ENCODE measurements around the gene CD68.
"Not testable (repeated sequence)": the region's sequence is repeated elsewhere in the genome, so short reads cannot be mapped to it uniquely, and the experiment has no call there.

Gene CD68

DNA sequence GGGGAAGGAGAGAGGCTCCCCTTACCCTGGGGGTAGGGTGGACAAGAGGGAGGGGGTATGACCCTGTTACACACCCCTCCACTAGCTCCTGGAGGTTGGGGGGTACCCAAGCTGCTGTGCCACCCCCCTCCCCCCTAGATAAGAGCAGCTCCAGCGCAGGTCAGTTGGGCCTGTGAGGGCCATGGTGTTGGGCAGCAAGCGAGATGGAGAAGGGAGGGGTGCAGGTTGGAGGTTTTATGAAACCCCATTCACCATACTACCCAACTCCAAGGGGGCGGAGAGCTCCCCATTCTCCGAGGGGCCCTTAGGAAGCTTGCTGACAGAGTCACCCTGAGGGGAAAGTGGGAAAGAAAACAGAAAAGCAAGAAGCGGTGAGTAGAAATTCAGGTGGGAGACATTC lies 12.2 kb downstream of the CD68 start:
- Histone ChIP-seq H3K36me3 (ENCODE audit: control insufficient read depth, insufficient read depth, low read length) (peaks cover 41% of the 10 kb centered on the region), H3K4me3 (replicated peaks; ENCODE audit: low read depth, low read length) (no peak overlapping the region), H3K27me3 (replicated peaks; ENCODE audit: control insufficient read depth, insufficient read depth, low read length) (no peaks in the 10 kb centered on the region)
- no peak for DNase-seq (ENCODE audit: extremely low read depth, insufficient read length)
- no peak for TF ChIP-seq CTCF (IDR thresholded peaks at IDR 0.05; ENCODE audit: insufficient read depth, low read length, poor library complexity, severe bottlenecking)

DNA sequence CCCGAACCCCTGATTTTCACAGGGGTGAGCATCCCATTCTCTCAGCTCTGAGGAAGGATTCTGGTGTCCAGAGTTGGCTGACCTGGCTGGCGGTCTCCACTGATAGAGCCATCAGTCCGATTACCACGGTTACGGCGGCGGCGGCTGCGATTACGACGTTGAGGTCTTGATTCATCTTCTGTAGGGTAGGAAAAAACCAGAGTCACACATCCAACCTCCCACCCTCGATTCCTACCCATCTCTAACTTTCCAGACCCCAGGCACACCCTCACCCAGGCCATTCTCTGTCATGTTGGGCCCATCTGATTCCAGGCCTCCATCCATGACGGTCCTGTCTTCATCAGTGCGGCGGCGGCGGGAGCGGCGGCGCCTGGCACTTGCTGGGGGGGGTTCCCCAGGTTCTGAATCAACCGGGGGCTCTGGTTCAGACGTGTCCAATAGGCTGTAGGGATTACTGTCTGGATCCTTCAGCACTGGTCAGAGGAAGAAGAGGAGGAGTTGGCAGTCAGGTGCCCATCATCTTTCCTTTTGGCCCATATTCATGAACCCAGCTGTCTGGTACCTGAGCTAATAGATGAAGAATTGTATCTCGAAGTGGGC lies 13.1 kb downstream of the CD68 start:
- Histone ChIP-seq H3K27me3 (replicated peaks; ENCODE audit: control insufficient read depth, insufficient read depth, low read length) (no peaks in the 10 kb centered on the region), H3K4me3 (replicated peaks; ENCODE audit: low read depth, low read length) (no peak overlapping the region), H3K36me3 (ENCODE audit: control insufficient read depth, insufficient read depth, low read length) (peaks cover 38% of the 10 kb centered on the region)
- no peak for DNase-seq (ENCODE audit: extremely low read depth, insufficient read length)
- no peak for TF ChIP-seq CTCF (IDR thresholded peaks at IDR 0.05; ENCODE audit: insufficient read depth, low read length, poor library complexity, severe bottlenecking)

- DNase-seq (ENCODE audit: extremely low read depth, insufficient read length) = no peak
- Histone ChIP-seq H3K36me3 (ENCODE audit: control insufficient read depth, insufficient read depth, low read length) (peaks cover 36% of the 10 kb centered on the region), H3K27me3 (replicated peaks; ENCODE audit: control insufficient read depth, insufficient read depth, low read length) (no peaks in the 10 kb centered on the region), H3K4me3 (replicated peaks; ENCODE audit: low read depth, low read length) (no peak overlapping the region)
- TF ChIP-seq CTCF (IDR thresholded peaks at IDR 0.05; ENCODE audit: insufficient read depth, low read length, poor library complexity, severe bottlenecking) = no peak
Measured at GRCh38 chr17:7593296-7593695, 13.9 kb downstream of the CD68 start.

DNA sequence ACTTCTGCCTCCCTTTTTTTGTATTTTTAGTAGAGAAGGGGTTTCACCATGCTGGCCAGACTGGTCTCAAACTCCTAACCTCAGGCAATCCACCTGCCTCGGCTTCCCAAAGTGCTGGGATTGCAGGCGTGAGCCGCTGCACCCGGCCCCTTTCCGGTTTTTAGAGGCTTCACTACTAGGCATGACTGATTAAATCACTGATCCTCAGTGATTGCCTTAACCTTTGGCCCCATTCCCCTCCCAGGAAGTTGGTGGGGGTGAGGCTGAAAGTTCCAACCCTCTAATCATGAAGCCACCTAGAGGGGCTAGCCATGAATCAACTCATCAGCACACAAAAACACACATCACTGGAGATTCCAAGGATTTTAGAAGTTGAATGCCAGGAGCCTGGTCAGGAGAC lies 18.1 kb downstream of the CD68 start:
- H3K27me3 ChIP-seq (replicated peaks; ENCODE audit: control insufficient read depth, insufficient read depth, low read length); DNase-seq (ENCODE audit: extremely low read depth, insufficient read length); H3K4me3 ChIP-seq (replicated peaks; ENCODE audit: low read depth, low read length): not testable (repeated sequence)
- peaks cover 27% of the 10 kb centered on the region for H3K36me3 ChIP-seq (ENCODE audit: control insufficient read depth, insufficient read depth, low read length)

DNA sequence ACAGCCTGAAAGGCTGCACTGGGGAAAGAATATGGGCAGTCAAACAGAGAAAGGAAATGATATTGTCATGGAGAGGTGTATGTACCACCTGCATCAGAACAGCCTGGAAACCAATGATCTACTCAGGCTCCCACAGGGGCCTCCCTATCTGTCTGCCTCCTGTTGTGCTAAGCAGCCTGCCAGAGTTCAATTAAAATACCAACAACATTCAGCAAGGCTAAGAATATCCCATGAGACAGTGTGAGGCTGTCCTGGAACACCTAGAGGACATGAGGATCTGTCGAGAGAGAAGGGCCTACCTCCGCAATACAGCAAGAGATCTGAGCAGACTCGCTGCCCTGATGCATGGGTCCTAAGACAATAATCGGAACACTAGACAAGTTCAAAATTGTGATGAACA lies 26.8 kb downstream of the CD68 start:
- Histone ChIP-seq H3K27me3 (replicated peaks; ENCODE audit: control insufficient read depth, insufficient read depth, low read length) (no peaks in the 10 kb centered on the region), H3K36me3 (ENCODE audit: control insufficient read depth, insufficient read depth, low read length) (peaks cover 20% of the 10 kb centered on the region), H3K4me3 (replicated peaks; ENCODE audit: low read depth, low read length) (no peak overlapping the region)
- DNase-seq (ENCODE audit: extremely low read depth, insufficient read length) = no peak
- no peak for TF ChIP-seq CTCF (IDR thresholded peaks at IDR 0.05; ENCODE audit: insufficient read depth, low read length, poor library complexity, severe bottlenecking)

DNA sequence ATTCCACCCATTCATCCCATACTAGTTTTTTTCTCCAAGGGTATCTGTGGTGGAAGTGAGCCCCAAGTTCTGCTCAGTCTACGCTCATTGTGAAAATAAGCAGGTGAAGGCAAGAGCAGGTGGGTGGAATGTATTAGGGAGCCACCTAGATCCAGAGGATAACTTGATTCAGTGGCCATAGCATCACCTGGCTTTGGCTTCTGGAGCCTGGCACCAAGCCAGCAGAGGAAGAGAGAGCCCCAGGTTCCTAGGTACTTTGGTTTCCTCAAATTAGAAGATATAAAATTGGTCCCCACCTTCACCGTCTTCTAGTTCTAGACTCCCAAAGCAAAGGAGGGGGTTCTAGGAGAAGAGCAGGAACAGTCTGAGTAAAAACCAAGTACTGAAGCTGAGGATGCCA lies 31.2 kb downstream of the CD68 start:
- H3K4me3 ChIP-seq (replicated peaks; ENCODE audit: low read depth, low read length) = no peak overlapping the region
- no peaks in the 10 kb centered on the region for H3K27me3 ChIP-seq (replicated peaks; ENCODE audit: control insufficient read depth, insufficient read depth, low read length)
- no peak for TF ChIP-seq CTCF (IDR thresholded peaks at IDR 0.05; ENCODE audit: insufficient read depth, low read length, poor library complexity, severe bottlenecking)
- peaks cover 7% of the 10 kb centered on the region for H3K36me3 ChIP-seq (ENCODE audit: control insufficient read depth, insufficient read depth, low read length)
- DNase-seq (ENCODE audit: extremely low read depth, insufficient read length) = no peak
